Measurements from ENCODE around the gene SNX19. TPM values are rescaled to one million over a fixed set of nuclear protein-coding genes. Genes with fewer than 3 reads are reported as not detected.
A peak's percentile ranks its signal among the peaks of the same experiment; 100 is the strongest.

The SNX19 gene
- total RNA-seq, 1 experiment from 2014 or later = 34.4 TPM

DNA sequence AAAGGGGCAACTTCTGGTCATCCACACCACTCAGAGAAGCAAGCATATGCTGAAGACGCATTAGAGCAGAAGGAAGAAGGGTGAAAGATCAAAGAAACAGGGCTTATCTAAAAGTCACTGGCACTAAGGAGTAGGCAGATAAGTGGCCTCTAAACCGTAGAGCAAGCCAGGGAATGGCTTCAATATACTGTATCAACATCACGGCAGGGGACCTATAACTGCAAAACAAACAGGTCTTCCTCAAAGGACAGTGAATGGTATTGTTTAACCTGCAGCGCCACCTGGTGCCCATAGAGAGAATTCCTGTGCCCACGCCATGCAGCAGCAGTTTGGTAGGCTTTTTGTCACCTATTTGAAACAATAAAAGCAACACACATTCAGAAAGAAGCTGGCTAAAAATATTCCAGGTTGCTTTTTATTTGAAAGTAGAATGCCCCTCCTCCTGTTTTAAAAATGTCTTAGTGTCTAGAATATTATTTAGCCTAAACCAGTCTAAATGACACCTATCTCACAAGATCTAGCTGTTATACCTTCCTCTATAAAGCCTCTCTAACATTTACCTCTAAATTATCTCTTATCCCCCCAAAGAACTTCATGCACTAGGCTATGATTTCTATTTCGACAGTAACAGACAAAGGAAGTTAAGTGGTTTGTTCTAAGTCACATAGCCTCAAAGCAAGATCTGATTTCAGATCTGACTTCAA is 21.8 kb downstream of the SNX19 start:
- peaks cover 19 to 22% of the 10 kb centered on the region in 2 experiments for H3K4me1 Mint-ChIP-seq
- no peak overlapping the region; a peak in 1 of 5 replicates for H3K4me3 Mint-ChIP-seq

More for the DNA sequence above, 21.8 kb downstream of the SNX19 start:
- H2BK5ac ChIP-seq (ENCODE audit: insufficient read length, low read length) = no peak overlapping the region
- no peak overlapping the region for H2AFZ ChIP-seq (ENCODE audit: low read length)
- H3K23ac ChIP-seq (ENCODE audit: insufficient read length, low read depth, low read length) = no peak overlapping the region
- H3K18ac ChIP-seq (ENCODE audit: insufficient read length, low read depth, low read length) = no peak overlapping the region
- H3K56ac ChIP-seq (ENCODE audit: insufficient read length, low read depth, low read length) = no peak overlapping the region
- no peak overlapping the region for H2BK15ac ChIP-seq (ENCODE audit: low read depth, low read length)
- no peaks in the 10 kb centered on the region for H3K79me2 ChIP-seq (ENCODE audit: insufficient read depth, low read length)
- TF ChIP-seq, protein P1, sequence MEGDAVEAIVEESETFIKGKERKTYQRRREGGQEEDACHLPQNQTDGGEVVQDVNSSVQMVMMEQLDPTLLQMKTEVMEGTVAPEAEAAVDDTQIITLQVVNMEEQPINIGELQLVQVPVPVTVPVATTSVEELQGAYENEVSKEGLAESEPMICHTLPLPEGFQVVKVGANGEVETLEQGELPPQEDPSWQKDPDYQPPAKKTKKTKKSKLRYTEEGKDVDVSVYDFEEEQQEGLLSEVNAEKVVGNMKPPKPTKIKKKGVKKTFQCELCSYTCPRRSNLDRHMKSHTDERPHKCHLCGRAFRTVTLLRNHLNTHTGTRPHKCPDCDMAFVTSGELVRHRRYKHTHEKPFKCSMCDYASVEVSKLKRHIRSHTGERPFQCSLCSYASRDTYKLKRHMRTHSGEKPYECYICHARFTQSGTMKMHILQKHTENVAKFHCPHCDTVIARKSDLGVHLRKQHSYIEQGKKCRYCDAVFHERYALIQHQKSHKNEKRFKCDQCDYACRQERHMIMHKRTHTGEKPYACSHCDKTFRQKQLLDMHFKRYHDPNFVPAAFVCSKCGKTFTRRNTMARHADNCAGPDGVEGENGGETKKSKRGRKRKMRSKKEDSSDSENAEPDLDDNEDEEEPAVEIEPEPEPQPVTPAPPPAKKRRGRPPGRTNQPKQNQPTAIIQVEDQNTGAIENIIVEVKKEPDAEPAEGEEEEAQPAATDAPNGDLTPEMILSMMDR (conservative IDR thresholded peaks at IDR 0.05) = peak; percentile 94
- H3K14ac ChIP-seq (ENCODE audit: insufficient read depth, low read length) = no peak overlapping the region
- no peak overlapping the region for H2AK5ac ChIP-seq (ENCODE audit: insufficient read length, low read length)
- no peak overlapping the region for H4K5ac ChIP-seq (ENCODE audit: insufficient read length, low read depth, low read length)
- H3K27me3 Mint-ChIP-seq (ENCODE audit: low read depth) = no peaks in the 10 kb centered on the region
- WGBS (ENCODE audit: extremely low coverage, insufficient read length, low lambda C conversion rate) = no CpG with 5 or more reads among the region's 6 CpGs
- no peaks in the 10 kb centered on the region for H3K4me1 ChIP-seq (ENCODE audit: insufficient read depth, low read length)
- H3K4ac ChIP-seq (ENCODE audit: low read depth, low read length) = no peak overlapping the region
- H3K27ac ChIP-seq (ENCODE audit: insufficient read length, low read depth, low read length) = no peak overlapping the region
- H2BK20ac ChIP-seq (ENCODE audit: low read depth, low read length, poor library complexity, severe bottlenecking) = no peak overlapping the region
- DNase-seq = peak; percentile 75
- no peaks in the 10 kb centered on the region for H4K20me1 ChIP-seq (ENCODE audit: control insufficient read depth, insufficient read depth, insufficient read length)
- no peak overlapping the region for H2BK120ac ChIP-seq (ENCODE audit: low read depth, low read length, poor library complexity, severe bottlenecking)
- no peak overlapping the region for H2BK12ac ChIP-seq (ENCODE audit: insufficient read length, low read depth, low read length)
- H3K79me1 ChIP-seq (ENCODE audit: insufficient read depth, low read depth, low read length, poor library complexity, severe bottlenecking) = no peaks in the 10 kb centered on the region
- no peak overlapping the region for H3K4me2 ChIP-seq (ENCODE audit: insufficient read depth, insufficient read length, low read length)
- H3K36me3 Mint-ChIP-seq (ENCODE audit: insufficient read depth in 1 of 3, low read depth in 3 of 3) = peaks cover 3 to 51% (median 25%) of the 10 kb centered on the region in 3 experiments; a peak in 5 of 7 replicates
- no peak overlapping the region for H3K27ac Mint-ChIP-seq
- no peak overlapping the region for H3K9ac ChIP-seq (ENCODE audit: extremely low read depth, insufficient read length, low read length)
- H4K91ac ChIP-seq (ENCODE audit: insufficient read length, low read depth, low read length) = no peak overlapping the region
- no peaks in the 10 kb centered on the region for H3K23me2 ChIP-seq (ENCODE audit: insufficient read length, low read depth, low read length, poor library complexity, severe bottlenecking)
- no peaks in the 10 kb centered on the region for H3K9me3 ChIP-seq (ENCODE audit: control insufficient read depth, low read depth, low read length)
- no peak overlapping the region for H3T11ph ChIP-seq (ENCODE audit: low read length)
- no peaks in the 10 kb centered on the region for H3K9me3 Mint-ChIP-seq
- H3K27me3 ChIP-seq (ENCODE audit: insufficient read depth, low read length) = no peaks in the 10 kb centered on the region
- H4K8ac ChIP-seq (replicated peaks; ENCODE audit: insufficient read length, low read depth, low read length) = no peak overlapping the region

Measured in H9 (cell line).